HG03025 (cell line): ENCODE results near the gene MBP.

Experiments used
- ATAC-seq: cut with Tn5 transposase; IDR thresholded peaks from one replicate; pipeline ENCODE4 v1.9.1; 2021; ENCODE audit warnings: mild to moderate bottlenecking, moderate library complexity; ENCODE audit not compliant: unreplicated experiment, low FRiP score

MBP gene

GRCh38 chr18:77116201-77117080 is 16.1 kb downstream of the MBP start:
- no peak for ATAC-seq

- no peak for ATAC-seq
Observed at GRCh38 chr18:77115192-77115953, 17.2 kb downstream of the MBP start.

GRCh38 chr18:77114415-77115191 is 18.0 kb downstream of the MBP start:
- no peak for ATAC-seq

- ATAC-seq = no peak
Observed at GRCh38 chr18:77114152-77114414, 18.5 kb downstream of the MBP start.

GRCh38 chr18:77113361-77114151 is 19.0 kb downstream of the MBP start:
- ATAC-seq = no peak

- ATAC-seq = no peak
Observed at GRCh38 chr18:77112747-77113092, 19.9 kb downstream of the MBP start.

- no peak for ATAC-seq
Observed at GRCh38 chr18:77111951-77112746, 20.4 kb downstream of the MBP start.

- ATAC-seq = no peak
Observed at GRCh38 chr18:77111449-77111848, 21.1 kb downstream of the MBP start.

- no peak for ATAC-seq
Observed at GRCh38 chr18:77110936-77111335, 21.6 kb downstream of the MBP start.

GRCh38 chr18:77110400-77110799 is 22.2 kb downstream of the MBP start:
- no peak for ATAC-seq

GRCh38 chr18:77109648-77110019 is 22.9 kb downstream of the MBP start:
- ATAC-seq = no peak

- ATAC-seq = no peak
Observed at GRCh38 chr18:77108821-77109647, 23.5 kb downstream of the MBP start.

- ATAC-seq = peak; percentile 54
Observed at GRCh38 chr18:77108001-77108692, 24.4 kb downstream of the MBP start.

- no peak for ATAC-seq
Observed at GRCh38 chr18:77107292-77107691, 25.3 kb downstream of the MBP start.

GRCh38 chr18:77106331-77106730 is 26.3 kb downstream of the MBP start:
- ATAC-seq = no peak

GRCh38 chr18:77105680-77106079 is 26.9 kb downstream of the MBP start:
- ATAC-seq = no peak

GRCh38 chr18:77105028-77105427 is 27.6 kb downstream of the MBP start:
- ATAC-seq = no peak

GRCh38 chr18:77103991-77104531 is 28.5 kb downstream of the MBP start:
- no peak for ATAC-seq
